GM19328 (cell line): ENCODE data around the gene NANOS2.
"Not testable (repeated sequence)": the region's sequence is repeated elsewhere in the genome, so short reads cannot be mapped to it uniquely, and the experiment has no call there.

Experiments
- ATAC-seq: cut with Tn5 transposase; IDR thresholded peaks from one replicate; pipeline ENCODE4 v1.9.1; 2021; ENCODE audit warnings: mild to moderate bottlenecking, moderate library complexity; ENCODE audit not compliant: unreplicated experiment

Gene NANOS2

DNA sequence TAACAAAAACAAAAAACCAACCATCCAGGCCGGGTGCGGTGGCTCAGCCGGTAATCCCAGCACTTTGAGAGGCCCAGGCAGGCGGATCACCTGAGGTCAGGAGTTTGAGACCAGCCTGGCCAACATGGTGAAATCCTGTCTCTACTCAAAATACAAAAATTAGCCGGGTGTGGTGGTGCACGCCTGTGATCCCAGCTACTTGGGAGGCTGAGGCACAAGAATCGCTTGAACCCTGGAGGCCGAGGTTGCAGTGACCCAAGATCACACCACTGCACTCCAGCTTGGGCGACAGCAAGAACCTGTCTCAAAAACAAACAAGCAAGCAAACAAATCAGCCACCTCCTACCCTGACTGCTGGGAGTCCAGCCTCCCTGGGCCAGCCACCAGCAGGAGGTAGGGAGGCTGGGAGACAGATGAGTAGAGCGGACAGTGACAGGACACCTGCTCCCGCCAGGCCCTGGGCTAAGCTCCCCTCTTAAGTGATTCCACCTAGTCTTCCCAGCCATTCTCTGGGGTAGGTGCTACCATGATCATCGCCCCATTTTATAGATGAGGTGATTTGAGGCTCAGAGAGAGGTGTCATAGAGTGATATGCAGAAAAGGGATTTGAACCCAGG, 18.5 kb downstream of the NANOS2 start:
- not testable (repeated sequence) for ATAC-seq

DNA sequence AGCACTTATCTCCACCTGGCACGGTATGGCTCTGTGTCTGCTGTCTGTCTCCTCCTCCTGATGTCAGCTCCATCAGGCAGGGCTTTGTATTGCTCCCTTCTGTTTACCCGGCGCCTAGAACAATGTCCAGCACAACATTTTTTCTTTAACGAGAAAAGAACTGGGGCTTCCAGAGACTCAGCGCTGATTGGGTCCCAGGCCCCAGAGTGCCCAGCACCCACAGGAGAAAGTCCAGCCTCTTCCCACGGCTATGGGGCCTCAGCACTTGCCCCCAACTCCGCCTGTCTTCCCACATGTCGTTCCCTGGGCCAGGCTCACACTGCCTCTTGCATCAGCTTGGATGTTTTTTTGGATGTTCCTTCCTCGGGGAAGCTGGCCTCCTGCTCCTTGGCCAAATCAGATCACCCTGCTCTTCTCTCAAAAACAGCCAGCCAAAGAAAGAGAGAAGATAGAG, 19.0 kb downstream of the NANOS2 start:
- ATAC-seq, result no peak

DNA sequence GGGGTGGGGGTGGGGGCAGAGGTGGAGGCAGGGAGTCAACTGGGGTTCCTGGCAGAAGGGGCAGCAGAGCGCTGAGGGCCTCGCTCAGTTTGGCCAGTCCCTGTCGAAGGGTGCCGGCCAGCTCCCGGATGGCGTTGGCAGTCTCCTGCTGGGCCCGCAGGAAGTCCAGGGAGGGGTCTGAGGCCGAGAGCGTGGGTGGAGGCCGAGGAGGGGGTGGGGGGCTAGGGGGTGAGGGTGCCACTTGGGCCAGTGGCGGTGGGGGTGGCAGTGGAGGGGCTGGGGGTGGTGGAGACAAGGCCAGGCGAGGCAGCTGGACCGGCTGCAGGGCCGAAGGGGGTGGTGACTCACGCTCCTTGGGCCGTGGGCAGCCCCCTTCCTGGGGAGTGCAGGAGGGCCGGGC, 23.7 kb downstream of the NANOS2 start:
- ATAC-seq, result no peak

DNA sequence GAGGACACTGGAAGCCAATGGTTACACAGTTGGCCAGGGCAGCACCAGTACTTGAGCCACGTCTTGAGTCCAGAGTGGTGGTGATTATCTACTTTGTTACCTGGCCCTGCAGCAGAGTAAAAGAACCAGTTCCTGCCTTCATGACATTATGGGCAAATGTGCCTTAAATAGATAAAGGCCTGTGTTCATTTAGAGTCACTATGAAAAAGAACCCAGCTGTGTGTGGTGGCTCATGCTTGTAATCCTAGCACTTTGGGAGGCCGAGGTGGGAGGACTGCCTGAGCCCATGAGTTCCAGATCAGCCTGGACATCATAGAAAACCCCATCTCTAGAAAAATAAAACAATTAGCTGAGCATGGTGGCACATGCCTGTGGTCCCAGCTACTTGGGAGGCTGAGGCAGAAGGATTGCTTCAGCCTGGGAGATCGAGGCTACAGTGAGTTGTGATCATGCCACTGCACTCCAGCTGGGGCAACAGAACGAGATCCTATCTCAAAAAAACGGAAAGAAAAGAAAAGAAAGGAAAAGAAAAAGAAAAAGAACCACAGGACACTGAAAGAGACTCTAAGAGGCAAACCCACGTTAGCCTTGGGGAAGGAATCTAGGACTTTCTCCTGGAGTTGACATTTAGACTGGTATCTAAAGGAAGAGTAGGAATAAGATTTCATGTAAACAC, 25.2 kb downstream of the NANOS2 start:
- no peak for ATAC-seq

DNA sequence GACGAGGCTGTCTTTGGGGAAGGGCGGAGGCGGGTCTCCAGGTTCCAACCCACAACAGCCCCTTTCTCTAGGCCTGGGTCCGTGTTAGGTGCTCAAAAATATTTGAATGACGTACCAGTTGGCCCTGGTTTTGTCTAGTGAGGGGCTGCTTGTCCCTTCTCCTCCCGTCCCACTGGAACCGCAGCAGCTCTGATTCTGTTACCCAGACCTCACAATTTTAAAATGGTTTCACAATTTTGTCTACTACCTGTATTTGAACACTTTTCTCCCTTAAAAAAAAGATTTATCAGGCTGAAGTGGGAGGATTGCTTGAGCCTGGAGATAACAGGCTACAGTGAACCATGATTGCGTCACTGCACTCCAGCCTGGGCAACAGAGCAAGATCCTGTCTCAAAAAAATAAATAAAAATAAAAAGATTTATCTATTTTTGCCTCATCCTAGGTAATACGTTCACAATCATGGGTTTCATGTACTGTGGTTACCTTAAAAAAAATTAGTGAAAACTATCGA, 27.3 kb downstream of the NANOS2 start:
- no peak for ATAC-seq

DNA sequence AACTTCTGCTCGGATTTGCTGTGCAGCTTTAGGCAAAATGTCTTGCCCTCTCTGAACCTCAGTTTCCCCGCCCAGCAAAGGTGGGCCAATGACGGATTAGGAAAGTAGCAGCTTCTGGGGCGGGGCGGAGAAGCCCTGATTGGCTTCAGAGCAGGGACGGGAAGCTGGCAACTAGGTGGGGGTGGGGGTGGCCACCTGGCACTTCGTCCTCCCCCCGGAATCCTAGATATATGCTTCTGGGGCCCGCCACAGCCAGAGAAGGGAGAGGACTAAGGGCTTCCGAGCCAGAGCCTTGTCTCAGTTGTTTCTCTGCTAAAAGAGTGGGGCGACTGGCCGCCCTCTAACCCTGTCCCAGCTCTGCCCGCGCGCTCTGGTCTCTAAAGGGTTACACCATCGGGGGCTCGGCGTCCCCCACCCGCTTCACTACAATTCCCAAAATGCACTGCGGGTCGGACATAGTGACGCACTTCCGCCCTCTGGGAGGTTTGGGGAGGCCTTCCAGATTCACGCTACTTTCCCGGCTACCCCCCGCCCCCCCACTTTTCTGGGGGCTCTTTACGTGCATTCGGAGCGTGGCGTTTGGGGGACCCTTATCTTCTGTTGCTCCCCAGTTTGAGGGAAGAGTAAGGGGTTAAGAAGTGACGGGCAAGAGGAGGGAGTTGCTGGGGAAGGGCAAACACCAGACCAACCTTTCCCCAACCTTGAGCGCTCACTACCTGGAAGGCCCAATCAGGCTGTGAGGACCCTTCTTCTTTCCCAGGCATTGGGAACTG, 28.0 kb downstream of the NANOS2 start:
- ATAC-seq, result peak; percentile 40

DNA sequence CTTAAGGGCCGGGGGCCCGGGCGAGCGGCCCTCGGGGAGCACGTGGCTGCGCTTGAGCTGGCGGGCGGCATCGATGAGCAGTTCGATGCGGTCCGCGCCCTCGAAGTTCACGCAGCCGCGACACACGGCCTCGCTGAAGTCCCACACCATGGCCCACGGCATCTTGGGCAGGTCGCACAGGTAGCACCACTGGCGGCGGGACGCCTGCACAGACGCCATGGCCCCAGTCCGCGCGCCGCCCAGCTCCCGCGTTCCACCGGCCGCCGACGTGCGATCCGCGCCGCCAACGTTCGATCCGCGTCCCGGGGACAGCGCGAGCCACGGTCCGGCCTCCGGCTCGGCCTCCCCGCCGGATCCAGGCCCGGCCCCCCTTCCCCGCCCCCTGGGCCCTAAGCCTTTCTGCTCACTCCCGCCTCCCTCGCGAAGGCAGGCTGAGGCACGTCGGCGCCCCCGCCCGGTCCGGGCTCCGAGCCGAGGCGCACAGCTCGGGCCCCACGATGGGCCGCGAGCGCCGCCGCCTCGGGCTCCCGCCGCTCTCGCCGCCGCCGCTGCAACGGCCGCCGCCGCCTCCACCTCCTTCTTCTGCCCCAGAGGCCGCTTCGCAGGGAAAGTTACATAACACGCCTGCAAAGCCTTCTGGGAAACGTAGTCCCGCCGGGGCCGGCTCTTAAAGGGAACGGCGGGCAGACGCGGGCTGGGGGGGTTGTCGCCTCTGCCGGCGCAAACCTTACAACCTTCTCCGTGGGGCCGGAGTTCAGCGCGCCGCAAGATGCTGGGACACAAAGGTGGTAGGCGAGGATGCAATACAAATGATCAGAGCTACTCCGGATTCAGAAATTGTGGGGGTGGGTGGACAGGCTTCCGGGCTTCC, 28.8 kb downstream of the NANOS2 start, which contains the start of gene IRF2BP1:
Gene IRF2BP1 (minus strand): TSS at position 586 of the 871 bp plus-strand sequence. CDS start 367 bp downstream, at position 219.
- peak; percentile 43 for ATAC-seq

DNA sequence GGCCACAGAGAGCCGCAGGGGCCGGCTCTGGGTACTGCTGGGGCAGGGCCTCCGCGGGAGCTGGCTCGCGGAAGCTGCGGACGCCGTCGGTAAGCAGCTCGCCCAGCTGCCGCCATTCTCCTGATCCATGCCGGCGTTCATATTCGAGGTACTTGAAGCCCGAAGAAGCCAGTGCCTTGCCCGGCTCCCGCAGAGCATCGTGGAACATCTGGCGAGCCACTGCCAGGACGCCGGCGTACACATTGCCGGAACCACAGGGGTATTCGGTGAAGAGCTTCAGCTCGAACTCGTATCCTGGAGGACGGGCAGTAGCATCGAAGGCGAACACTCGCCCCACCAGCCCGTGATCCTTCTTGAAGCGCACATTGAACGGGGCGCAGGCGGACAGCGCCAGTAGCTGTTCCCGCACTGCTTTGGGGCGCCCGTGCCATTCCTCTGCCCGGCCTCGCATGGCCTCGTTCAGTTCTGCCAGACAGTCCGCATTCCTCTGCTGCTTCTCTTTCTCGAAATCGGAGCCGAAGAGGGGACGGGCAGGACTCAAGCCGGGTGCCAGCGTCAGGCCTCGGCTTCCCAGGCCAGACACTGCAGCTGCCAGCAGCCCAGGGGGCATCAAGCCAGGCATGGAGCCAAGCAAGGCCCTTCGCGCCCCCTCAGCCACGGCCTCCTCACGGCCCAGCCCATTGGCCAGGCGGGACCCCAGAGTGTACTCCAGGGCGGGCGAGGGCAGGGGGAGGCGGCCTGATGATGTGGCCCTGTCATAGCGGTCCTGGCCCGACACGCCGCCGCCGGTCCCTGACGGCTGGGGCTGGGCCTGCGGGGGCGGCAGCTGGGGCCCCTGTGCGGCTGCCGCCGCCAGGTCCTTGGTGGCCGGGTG, 29.7 kb downstream of the NANOS2 start:
- ATAC-seq, result no peak

DNA sequence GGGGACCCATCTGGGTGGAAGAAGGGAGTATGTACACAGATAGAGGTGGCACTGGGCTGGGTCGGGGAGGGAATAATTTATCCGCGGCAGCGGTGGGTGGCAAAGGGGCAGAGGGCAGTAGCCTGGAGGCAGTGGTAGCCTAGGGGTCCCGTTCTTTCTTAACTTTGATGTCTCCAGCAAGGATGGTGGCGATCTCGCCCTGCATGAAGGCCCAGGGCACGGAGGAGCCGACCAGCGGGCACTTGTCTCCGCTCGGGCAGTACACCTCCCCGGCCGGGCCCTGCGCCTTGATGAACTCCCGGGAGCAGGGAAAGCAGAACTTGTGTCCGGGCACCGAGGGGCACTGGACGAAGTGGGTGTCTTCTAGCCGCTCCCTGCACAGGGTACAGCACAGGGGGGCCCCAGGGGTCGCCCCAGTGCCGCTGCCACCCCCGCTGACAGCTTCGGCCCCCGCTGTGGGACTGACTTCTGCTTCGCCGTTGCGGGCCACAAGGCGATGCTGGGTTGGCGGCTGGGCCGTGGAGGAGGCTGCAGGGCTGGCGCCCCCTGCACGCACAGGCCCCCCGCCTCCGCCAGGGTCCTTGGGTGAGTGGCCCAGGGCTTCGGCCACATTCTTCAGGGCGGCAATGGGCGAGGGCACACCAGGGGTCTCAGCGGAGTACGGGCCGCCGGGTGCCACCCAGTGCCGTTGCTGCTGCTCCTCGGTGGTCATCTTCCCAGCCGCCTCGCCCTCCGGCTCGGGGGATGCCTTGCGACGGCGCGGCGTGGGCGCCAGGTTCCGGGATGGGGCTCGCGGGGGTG, 30.5 kb downstream of the NANOS2 start:
- no peak for ATAC-seq

DNA sequence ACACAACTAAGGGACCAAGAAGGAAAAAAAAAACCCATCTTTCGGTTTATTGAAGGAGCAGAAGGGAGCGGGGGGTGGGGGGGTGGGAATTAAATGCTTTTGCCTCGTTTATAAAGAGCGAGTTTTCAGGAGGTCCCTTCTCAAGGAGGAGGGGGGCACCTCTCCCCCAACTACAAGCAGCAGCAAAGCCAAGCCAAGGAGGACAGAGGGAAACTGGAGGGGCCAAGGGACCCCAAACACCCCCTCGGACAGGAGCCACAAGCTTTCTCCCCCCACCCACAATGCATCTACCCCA, 31.0 kb downstream of the NANOS2 start:
- ATAC-seq, result no peak

DNA sequence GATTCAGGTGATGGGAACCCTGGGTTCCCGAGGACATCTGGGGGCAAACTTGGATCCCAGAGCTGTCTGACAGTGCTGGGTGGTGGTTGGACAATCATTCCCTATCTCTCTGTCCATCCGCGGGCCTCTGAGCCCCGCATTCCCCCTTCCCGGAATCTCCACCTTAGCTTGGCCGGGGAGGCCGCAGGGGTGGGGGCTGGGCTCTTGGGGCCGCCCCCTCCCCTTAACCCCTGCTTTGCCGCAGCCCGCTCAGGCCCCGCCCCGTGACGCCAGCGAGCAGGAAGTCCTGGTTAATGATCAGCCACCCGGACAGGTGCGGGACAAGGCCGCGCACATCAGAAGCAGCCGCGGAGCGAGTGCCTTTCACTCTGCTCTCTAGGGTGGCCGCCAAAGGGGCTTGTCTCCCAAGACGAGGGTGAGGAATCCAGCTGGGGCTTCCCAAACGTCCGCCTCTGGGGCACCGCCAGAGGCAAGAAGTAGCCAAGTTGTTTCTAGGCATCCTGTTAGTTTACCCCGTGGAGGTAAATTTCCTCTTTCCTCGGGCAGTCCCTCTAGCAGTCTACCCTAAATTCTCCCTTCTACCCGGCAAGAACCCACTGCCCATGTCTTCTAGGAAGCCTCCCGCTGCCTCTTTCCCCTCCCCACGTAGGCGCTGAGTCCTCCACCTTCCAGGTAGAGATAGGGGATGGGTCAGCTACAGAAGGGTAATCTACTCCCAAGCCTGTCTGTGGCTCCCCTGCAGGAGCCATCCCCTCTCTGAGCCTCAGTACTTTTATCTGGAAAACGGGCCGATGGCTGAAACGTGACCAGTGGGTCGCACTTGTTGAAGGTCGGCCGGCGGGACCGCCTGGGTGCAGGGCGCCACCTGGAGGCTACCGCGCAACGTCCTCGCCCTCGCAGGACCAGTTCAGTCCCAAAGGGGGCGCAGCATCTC, 31.7 kb downstream of the NANOS2 start:
- ATAC-seq, result no peak

DNA sequence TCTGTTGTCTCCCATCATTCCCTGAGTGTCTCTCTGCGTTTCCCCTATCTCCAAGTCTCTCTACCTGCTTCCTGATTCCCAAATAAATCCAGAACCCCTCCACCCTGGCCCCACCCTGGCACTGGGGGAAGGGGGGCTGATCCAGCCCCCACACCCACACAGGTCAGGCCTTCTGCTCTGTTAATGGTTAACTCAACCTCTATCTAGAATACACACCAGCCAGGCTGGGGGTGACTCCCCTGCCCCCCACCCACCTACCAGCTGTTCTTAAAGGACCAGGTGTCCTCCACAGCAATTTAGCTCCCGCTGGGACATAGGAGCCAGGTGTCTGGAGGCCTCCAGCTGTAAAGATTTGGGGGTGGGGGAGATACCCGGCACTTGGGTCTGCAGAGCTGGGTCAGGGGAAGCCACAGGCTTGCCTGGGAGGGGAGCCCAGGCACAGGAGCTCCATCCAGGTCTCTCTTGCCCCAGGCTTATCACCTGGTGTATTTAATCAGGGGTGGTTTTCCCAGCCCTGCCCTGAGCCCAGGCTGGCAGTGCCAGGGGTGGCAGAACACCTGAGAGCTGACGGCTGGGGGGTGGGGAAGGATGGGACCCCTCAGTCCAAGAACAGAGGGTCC, 32.6 kb downstream of the NANOS2 start:
- ATAC-seq, result no peak

DNA sequence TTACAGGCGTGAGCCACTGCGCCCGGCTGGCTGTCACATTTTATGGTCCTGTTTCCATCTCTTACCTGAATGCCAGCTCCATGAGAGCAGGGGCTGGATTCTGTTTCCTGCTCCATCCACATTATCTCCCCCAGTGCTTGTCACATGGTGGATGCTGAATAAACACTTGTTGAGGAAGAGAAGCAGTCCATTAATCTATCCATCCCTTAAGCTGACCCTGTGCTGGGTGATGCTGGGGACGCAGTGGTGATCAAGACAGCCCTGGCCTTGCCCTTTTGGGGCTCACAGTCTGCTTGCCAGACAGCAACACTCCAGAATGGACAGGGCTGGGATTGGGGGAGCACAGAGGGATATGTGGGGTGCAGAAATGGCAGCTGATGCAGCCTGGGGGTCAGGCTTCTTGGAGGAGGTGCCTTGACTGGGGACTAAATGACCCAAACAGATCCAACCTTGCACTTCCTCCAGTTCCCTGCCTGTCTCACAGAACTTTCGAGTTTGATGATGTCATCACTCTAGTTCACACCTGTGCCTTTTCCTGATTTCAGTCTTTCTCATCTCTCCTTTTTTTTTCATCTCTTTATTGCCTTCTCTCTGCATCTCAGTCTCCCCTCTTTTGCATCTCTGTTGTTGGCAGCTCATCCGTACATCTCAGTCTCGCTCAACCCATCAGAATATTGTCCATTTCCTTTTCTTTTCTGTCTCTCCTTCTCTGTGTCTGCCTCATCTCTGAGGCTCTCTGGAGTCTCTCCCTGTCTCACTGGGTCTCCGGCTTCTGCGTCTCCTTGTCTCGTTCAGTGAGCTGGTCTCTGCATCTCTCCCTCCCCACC, 33.3 kb downstream of the NANOS2 start:
- ATAC-seq, result no peak

DNA sequence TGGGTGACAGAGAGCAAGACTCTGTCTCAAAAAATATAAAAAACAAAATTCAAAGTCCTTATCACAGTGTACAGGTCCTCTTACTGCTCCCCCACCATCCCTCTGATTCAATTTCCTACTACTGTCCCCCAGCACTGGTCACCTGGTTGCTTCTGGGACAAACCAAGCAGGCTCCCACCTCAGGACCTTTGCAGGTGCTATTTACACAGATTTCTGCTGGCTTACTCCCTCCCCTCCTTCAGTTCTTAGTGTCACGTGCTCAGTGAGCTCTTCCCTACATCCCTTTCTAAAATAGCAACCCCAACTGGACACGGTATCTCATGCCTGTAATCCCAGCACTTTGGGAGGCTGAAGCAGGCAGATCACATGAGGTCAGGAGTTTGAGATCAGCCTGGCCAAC, 34.6 kb downstream of the NANOS2 start:
- no peak for ATAC-seq

DNA sequence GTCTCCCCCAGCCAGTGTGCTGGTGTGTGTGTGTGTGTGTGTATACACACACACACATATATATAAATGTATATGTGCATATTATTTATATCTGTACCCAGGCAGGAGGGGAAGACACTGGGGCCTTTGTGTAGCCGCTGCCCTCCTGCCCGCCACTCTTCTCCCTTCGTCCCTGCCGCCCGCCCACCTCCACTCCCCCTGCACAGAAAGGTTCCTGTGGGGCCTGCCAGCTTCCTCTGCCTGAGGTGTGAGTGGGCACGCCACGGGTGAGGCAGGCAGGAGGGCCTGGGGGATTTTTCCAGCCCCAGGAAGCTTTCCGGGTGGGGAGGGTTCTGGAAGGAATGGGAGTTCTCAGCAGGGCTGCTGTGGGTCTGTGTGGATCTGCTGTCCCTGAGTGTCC, 35.5 kb downstream of the NANOS2 start:
- no peak for ATAC-seq

DNA sequence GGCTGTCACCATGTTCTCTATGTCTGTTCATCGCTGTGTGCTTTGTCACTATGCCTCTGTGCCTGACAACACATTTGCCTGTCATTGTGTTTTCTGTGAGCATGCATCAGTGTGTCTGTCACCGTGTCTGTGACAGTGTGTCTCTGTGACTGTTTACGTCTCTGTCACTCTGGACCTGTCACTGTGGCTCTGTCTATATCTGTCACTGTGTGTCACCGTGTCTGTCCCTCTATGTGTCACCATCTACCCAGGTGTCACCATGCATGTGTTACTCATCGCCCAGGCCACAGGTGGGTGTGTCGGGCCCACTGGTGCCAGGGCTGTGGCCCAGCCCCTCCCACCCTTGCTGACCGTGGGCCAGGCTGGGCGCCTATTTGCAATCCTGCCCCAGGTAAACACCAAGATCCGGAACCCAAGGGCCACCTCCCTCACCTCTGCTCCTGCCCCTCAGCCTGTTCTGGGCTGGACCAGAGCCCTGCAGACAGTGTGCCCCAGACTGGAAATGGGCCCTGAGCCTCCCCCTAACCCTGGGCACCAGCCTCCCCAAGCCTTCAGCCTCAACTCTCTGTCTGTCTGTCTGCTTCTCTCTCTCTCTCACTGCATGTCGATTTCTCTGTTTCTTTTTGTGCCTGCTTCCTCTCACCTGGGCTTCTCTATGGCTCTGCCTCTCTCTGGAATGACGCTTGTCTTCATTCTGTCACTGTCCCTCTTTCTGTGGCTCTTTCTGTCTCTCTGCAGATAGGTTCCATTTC, 36.4 kb downstream of the NANOS2 start:
- ATAC-seq, result no peak
